GM19099 (cell line): ENCODE measurements around the gene NAT16.

Experiments used
- POLR2A ChIP-seq: IDR thresholded peaks from 3 replicates; pipeline ENCODE4 v1.6.1; 2011; ENCODE audit warnings: low read depth; ENCODE audit not compliant: insufficient read length; ENCODE audit errors: extremely low read depth

The NAT16 gene

GRCh38 chr7:101180130-101180755 is at the start of gene NAT16:
Gene NAT16, minus strand, starts transcription at chr7:101180293. Its CDS starts 5,486 bp downstream, at chr7:101174807.
- TF ChIP-seq POLR2A, result no peak

GRCh38 chr7:101226721-101227120 is 46.6 kb upstream of the NAT16 start:
- no peak for TF ChIP-seq POLR2A

GRCh38 chr7:101225650-101226049 is 45.6 kb upstream of the NAT16 start:
- TF ChIP-seq POLR2A, result no peak

GRCh38 chr7:101223528-101223927 is 43.4 kb upstream of the NAT16 start:
- TF ChIP-seq POLR2A, result no peak

- TF ChIP-seq POLR2A, result no peak
These were observed 42.3 kb upstream of the NAT16 start for GRCh38 chr7:101222275-101222830.

- TF ChIP-seq POLR2A, result no peak
These were observed 40.2 kb upstream of the NAT16 start for GRCh38 chr7:101220295-101220694.

- peak; percentile 44 for TF ChIP-seq POLR2A
These were observed 38.4 kb upstream of the NAT16 start for GRCh38 chr7:101218236-101219125.

GRCh38 chr7:101217388-101218235 is 37.5 kb upstream of the NAT16 start, which contains the start of the genes PLOD3 and ZNHIT1:
Gene PLOD3, minus strand, starts transcription at chr7:101217581. Its CDS starts 307 bp downstream, at chr7:101217274.
Gene ZNHIT1, plus strand, starts transcription at chr7:101218165. Its CDS starts 31 bp downstream, at chr7:101218196.
- peak; percentile 48 for TF ChIP-seq POLR2A

GRCh38 chr7:101216860-101217387 is 36.8 kb upstream of the NAT16 start:
- no peak for TF ChIP-seq POLR2A

GRCh38 chr7:101216001-101216859 is 36.1 kb upstream of the NAT16 start:
- no peak for TF ChIP-seq POLR2A

- TF ChIP-seq POLR2A, result no peak
These were observed 31.9 kb upstream of the NAT16 start for GRCh38 chr7:101212014-101212413.

GRCh38 chr7:101211501-101211900 is 31.4 kb upstream of the NAT16 start:
- TF ChIP-seq POLR2A, result no peak

- TF ChIP-seq POLR2A, result no peak
These were observed 30.1 kb upstream of the NAT16 start for GRCh38 chr7:101210143-101210542.
